Natural killer cell treated with Interleukin-12 subunit alpha and Interleukin-12 subunit beta and Interleukin-15 and Interleukin-18, amount 100 ng/mL, for 72 hours (primary cell): ENCODE results near the gene XCR1. TPM values are rescaled to one million over a fixed set of nuclear protein-coding genes. Genes with fewer than 3 reads are reported as not detected.

ENCODE experiments used
- ATAC-seq, 2 donors: fragments of 150-1000 bp; cut with Tn5 transposase in 1 of 2; sonication (Bioruptor Pico), chemical (Tn5 transposase) in 1 of 2; 2 replicates each; pipeline ENCODE4 v1.10.0; 2021
- DNase-seq: peaks from one replicate; pipeline ENCODE4 v3.0.0; 2022; ENCODE audit warnings: low spot score
- H3K27ac Mint-ChIP-seq, 2 donors: 1 replicate in 1 of 2; 2 replicates in 1 of 2; pipeline ENCODE4 v1.8.0; 2022; ENCODE audit warnings: mixed read lengths in 2 of 2, mild to moderate bottlenecking in 1 of 2, moderate library complexity in 1 of 2
- H3K27me3 Mint-ChIP-seq, 2 donors: 1 replicate in 1 of 2; 2 replicates in 1 of 2; pipeline ENCODE4 v1.8.0; 2022; ENCODE audit warnings: mixed read lengths in 2 of 2
- H3K36me3 Mint-ChIP-seq: one replicate; pipeline ENCODE4 v1.8.0; 2022; ENCODE audit warnings: mixed read lengths
- H3K4me1 Mint-ChIP-seq, 2 donors: 1 replicate in 1 of 2; 2 replicates in 1 of 2; pipeline ENCODE4 v1.8.0; 2022; ENCODE audit warnings: low read depth in 2 of 2, mixed read lengths in 2 of 2, mild to moderate bottlenecking in 1 of 2
- H3K4me3 Mint-ChIP-seq: one replicate; pipeline ENCODE4 v1.8.0; 2022; ENCODE audit warnings: mixed read lengths
- H3K9me3 Mint-ChIP-seq: 2 replicates; pipeline ENCODE4 v1.8.0; 2022; ENCODE audit warnings: mixed read lengths
- total RNA-seq, 2 donors: library from RNA; stranded (reverse); gene quantifications; one replicate each; pipeline ENCODE4 v1.2.3, GENCODE V29; 2022

XCR1 gene, protein sequence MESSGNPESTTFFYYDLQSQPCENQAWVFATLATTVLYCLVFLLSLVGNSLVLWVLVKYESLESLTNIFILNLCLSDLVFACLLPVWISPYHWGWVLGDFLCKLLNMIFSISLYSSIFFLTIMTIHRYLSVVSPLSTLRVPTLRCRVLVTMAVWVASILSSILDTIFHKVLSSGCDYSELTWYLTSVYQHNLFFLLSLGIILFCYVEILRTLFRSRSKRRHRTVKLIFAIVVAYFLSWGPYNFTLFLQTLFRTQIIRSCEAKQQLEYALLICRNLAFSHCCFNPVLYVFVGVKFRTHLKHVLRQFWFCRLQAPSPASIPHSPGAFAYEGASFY
- total RNA-seq = not detected

DNA sequence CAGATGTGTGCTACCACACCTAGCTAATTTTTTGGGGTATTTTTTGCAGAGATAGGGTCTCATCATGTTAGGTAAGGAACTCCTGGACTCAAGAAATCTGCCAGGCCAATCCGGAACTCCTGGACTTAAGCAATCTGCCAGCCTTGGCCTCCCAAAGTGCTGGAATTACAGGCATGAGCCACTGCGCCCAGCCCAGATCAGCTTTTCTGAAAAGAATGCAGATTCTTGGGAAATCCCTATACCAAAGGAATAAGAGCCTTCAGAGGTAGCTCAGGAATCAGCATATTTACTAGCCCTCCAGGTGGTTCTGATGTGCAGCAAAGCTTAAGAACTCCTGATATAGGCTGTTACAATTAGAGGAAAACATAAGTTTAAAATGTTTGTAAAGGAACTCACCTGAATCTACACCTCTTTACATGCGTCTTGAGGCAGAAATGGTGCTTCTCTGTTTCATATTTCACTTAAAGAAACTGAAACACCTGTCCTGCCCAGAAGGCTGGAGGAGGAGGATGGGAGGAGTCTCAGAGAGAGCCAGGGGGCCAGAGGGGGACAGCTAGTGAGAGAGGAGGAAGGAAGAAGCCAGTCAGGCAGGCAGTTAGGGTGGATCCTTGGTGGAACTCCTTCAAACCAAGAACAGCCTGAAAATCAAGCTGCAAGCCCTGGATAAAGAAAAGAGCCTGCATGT lies at the start of gene XCR1:
TSS of gene XCR1 (minus strand) at position 463 of the 685 bp plus-strand sequence. CDS start 5,536 bp downstream, outside the sequence.
- H3K4me3 Mint-ChIP-seq = no peak within 1 kb of the TSS
- peaks cover 5% of the 10 kb centered on the region for H3K36me3 Mint-ChIP-seq
- peaks cover 5 to 11% of the 10 kb centered on the region in 2 donors for H3K27me3 Mint-ChIP-seq
- DNase-seq (no peak), ATAC-seq (no peak)
- H3K9me3 Mint-ChIP-seq = peaks cover 4% of the 10 kb centered on the region
- peaks cover 0 to 4% of the 10 kb centered on the region in 2 donors for H3K4me1 Mint-ChIP-seq
- no peak within 1 kb of the TSS for H3K27ac Mint-ChIP-seq

DNA sequence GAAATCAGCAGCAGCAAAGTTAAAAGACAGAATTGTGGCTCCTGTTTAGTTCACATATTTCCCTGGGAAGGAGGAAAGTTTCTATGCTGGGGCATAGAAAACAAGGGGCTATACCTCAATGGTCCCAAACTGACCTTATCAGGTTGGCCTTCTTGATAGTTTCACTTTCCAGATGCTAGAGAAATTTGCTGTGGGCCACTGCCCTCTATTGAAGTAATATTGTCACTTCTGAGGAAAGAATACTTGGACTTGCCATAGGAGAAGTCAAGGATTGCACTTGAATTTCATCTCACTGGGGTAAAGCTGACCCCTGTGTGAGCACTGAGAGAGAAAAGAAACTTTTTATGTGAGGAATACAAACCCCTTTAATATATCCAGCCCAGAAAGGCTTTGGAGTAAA lies 49.3 kb upstream of the XCR1 start:
- Mint-ChIP-seq H3K27me3 (no peaks in the 10 kb centered on the region), H3K4me1 (peaks cover 25% of the 10 kb centered on the region in 2 donors), H3K9me3 (no peaks in the 10 kb centered on the region), H3K27ac (peak overlapping the region in 1 of 2 donors; percentile 23), H3K36me3 (peaks cover 2% of the 10 kb centered on the region), H3K4me3 (no peak overlapping the region)
- no peak for DNase-seq
- no peak for ATAC-seq

DNA sequence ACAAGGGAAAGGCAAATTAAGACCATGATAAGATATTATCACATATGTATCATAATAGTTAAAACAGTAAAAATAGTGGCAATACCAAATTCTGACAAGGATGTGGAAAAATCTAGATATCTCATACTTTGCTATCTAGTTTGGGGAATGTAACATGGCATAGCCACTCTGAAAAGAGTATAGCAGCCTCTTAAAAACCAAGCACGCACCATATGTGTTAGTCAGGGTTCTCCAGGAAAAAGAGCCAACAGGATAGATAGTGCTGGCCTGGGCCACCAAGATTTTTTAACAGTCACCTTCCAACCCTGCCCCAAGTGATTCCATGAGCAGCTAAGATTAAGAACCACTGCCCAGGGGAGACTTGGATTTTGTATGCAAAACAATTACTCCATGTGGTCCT lies 48.5 kb upstream of the XCR1 start:
- peaks cover 30 to 32% of the 10 kb centered on the region in 2 donors for H3K4me1 Mint-ChIP-seq
- no peak overlapping the region for H3K4me3 Mint-ChIP-seq
- H3K27me3 Mint-ChIP-seq = no peaks in the 10 kb centered on the region
- H3K27ac Mint-ChIP-seq = peak overlapping the region in 1 of 2 donors; percentile 23
- H3K36me3 Mint-ChIP-seq = peaks cover 10% of the 10 kb centered on the region
- DNase-seq = no peak
- H3K9me3 Mint-ChIP-seq = peaks cover 2% of the 10 kb centered on the region
- no peak for ATAC-seq

DNA sequence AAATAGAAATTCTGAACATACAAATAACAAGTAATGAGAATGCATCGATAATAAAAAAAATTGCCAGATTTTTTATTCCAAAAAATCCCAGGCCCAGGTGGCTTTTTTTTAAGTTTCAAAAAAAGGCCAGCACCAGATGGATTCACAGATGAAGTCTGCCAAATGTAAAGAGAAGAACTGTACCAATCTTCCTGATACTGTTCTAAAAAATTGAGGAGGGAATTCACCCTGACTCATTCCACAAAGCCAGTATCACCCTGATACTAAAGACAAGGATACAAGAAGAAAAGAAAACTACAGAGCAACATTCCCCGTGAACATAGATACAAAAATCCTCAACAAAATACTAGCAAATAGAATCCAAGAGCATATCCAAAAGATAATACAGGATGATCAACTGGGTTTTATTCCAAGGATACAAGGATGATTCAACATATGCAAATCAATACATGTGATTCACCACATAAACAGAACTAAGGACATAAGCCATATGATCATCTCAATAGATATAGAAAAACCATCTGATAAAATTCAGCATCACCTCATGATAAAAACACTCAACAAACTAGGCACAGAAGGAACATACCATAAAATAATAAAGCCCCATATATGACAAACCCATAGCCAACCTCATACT lies 44.1 kb upstream of the XCR1 start:
- Mint-ChIP-seq H3K27ac (peak overlapping the region; percentile 49 to 63), H3K27me3 (no peaks in the 10 kb centered on the region), H3K36me3 (peaks cover 16% of the 10 kb centered on the region), H3K4me3 (peak overlapping the region; percentile 71), H3K4me1 (peaks cover 38 to 53% of the 10 kb centered on the region in 2 donors), H3K9me3 (peaks cover 4% of the 10 kb centered on the region)
- ATAC-seq (no peak), DNase-seq (no peak)

DNA sequence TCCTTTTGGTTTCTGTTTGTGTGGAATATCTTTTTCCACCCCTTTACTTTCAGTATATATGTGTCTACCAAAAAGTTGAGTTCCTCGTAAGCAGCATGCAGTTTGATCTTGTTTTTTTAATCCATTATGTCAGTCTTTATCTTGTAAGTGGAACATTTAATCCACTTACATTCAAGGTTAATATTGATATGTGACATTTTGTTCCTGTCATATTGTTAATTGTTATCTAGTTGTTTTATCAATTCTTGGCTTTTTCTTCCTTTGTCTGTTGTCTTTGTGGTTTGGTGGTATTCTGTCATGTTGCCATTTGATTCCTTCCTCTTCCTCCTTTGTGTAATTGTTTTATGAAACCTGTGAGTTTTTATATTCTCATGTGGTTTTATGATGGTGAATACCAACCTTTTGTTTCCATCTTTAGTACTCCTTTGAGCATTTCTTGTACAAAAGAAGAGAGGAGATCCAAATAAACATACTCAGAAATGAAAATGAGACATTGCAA lies 43.4 kb upstream of the XCR1 start:
- Mint-ChIP-seq H3K9me3 (peaks cover 4% of the 10 kb centered on the region), H3K27ac (peak overlapping the region; percentile 49 to 63), H3K27me3 (peaks cover 0 to 1% of the 10 kb centered on the region in 2 donors), H3K4me1 (peaks cover 38 to 53% of the 10 kb centered on the region in 2 donors), H3K36me3 (peaks cover 16% of the 10 kb centered on the region), H3K4me3 (peak overlapping the region; percentile 71)
- DNase-seq (no peak), ATAC-seq (peak in 1 of 2 donors; percentile 52)

DNA sequence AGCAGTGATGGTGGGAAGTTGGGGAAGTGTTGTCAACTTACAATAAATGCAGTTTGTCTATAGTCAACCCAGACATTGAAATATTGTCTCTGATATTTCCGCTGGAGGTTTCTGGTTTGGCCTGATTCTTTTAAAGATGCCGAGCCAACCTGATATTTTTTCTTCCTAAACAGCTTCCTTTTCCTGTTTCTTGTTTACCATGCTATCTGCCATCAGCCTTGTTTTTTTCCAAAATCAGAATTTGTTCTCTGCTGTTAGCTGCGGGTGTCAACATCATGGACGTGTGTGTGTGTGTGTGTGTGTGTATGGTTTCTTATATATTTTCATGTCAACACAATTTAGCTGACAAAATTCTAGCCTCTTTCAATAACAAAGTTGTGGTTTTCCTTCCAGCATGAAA lies 41.2 kb upstream of the XCR1 start:
- Mint-ChIP-seq H3K27me3 (peaks cover 0 to 2% of the 10 kb centered on the region in 2 donors), H3K4me1 (peaks cover 38 to 53% of the 10 kb centered on the region in 2 donors), H3K36me3 (peaks cover 16% of the 10 kb centered on the region), H3K27ac (peak overlapping the region; percentile 49 to 63), H3K9me3 (peaks cover 4% of the 10 kb centered on the region), H3K4me3 (peak overlapping the region; percentile 67)
- ATAC-seq = no peak
- DNase-seq = no peak

DNA sequence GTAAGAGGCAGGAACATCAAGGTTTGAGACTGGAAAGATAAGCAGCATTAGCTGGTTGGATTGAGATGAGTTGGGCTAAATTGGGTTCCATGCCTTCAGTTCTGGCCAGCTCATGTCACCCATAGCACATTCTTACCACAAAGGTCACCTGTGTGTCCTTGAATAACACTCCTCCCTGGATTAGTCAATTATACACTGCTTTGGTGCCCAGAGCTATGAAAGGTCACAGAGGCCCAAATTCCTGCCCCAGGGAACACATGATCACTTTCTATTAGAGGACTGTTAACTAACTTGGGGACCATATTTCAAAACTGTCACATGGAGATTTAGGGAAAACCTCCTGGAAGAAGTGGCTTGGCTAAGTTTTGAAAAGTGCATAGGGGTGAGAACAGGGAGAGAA lies 40.1 kb upstream of the XCR1 start:
- Mint-ChIP-seq H3K4me1 (peaks cover 38 to 53% of the 10 kb centered on the region in 2 donors), H3K36me3 (peaks cover 16% of the 10 kb centered on the region), H3K4me3 (peak overlapping the region; percentile 67), H3K27me3 (peaks cover 0 to 2% of the 10 kb centered on the region in 2 donors), H3K9me3 (peaks cover 4% of the 10 kb centered on the region), H3K27ac (peak overlapping the region; percentile 49 to 63)
- DNase-seq (no peak), ATAC-seq (no peak)

DNA sequence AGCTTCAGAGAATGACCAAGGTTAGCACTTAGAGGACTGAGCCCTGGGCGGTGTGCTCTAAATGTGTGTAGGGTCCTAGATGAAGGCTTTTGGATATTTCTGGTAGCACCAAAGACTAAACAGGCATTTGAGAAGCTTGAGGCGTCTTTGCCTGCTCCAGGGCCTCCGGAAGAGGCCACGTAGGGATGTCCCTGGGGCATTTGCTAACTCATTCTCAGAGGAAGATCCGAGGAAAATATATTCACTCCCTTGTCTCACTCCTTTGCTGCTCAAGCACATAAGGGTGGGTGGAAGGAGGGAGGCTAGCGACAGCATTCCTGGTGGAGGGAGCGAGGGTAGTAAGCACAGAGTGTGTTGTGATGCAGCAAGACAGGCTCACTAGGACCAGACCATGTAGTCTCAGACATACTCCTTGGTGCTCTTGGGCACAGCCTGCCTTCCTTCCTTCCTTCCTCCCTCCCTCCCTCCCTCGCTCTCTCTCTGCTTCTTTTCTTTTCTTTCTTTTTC lies 38.5 kb upstream of the XCR1 start:
- no peak overlapping the region for H3K27ac Mint-ChIP-seq
- H3K9me3 Mint-ChIP-seq = peaks cover 1% of the 10 kb centered on the region
- DNase-seq = no peak
- H3K36me3 Mint-ChIP-seq = peaks cover 7% of the 10 kb centered on the region
- H3K4me1 Mint-ChIP-seq = peaks cover 29 to 43% of the 10 kb centered on the region in 2 donors
- ATAC-seq = no peak
- peaks cover 0 to 4% of the 10 kb centered on the region in 2 donors for H3K27me3 Mint-ChIP-seq
- H3K4me3 Mint-ChIP-seq = no peak overlapping the region

DNA sequence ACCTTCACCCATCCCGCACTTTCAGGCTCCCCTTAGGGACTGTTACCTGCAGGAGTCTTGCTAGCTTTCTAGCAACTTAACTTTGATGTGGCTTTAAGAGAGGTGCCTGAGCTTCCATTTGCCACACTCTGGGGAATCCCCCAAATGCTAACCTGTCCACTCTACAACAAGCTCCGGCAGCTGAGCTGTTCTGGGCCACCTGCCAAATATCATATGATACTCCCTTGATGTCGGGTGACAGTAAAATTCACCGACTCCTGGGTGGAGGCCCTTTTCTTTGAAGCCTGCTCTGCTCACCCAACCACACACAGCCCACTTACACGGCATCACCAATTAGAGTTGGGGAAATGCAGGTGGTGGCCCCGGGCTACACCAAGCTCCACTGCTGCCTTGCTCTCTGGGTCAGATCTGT lies 38.0 kb upstream of the XCR1 start:
- ATAC-seq (peak; percentile 52 to 67), DNase-seq (no peak)
- Mint-ChIP-seq H3K9me3 (no peaks in the 10 kb centered on the region), H3K36me3 (peaks cover 4% of the 10 kb centered on the region), H3K4me3 (no peak overlapping the region), H3K27ac (no peak overlapping the region), H3K4me1 (peaks cover 24 to 38% of the 10 kb centered on the region in 2 donors), H3K27me3 (peaks cover 0 to 4% of the 10 kb centered on the region in 2 donors)

DNA sequence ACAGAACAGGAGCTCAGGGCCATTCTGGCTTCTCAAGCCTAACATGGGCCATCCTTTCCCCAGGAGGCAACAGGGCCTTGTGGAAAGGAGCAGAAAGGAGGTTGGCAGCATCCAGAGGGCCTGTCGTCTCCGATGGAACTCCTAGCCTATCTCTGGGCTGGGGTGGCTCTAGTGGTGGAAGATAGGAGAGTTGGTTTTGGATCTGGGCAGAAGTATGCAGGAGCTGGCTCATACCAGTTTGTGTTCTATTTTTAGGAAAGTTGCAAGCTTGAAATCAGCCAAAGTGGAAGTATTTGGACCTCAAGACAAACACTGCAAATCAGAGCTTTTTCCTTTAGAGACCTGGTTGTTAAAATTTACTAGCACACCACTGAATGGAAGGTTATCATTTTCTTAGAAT lies 35.4 kb upstream of the XCR1 start:
- no peak for ATAC-seq

DNA sequence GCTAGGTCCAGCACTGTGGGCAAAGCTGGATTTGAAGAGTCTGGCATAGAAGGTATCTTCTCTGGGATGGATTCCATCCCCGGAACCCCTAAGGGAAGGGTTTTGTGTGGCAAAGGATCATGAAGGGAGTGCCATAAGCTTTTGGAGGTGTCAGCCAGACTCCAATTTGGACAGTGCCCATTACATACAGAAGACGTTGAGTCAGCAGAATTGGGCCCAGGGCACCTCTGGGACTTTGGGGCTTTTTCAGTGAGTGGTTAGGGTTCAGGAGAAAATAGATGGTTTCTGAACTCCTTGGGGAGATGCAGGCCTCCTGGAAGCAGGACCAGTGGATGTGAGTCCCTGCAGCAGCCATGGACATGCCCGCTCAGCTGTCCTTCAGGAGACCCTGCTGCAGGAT lies 34.6 kb upstream of the XCR1 start:
- no peak for ATAC-seq
- Mint-ChIP-seq H3K27ac (no peak overlapping the region), H3K36me3 (peaks cover 2% of the 10 kb centered on the region), H3K4me1 (peaks cover 1 to 4% of the 10 kb centered on the region in 2 donors), H3K9me3 (no peaks in the 10 kb centered on the region), H3K27me3 (peaks cover 7 to 14% of the 10 kb centered on the region in 2 donors), H3K4me3 (no peak overlapping the region)
- no peak for DNase-seq

More for the DNA sequence above, 35.4 kb upstream of the XCR1 start:
- DNase-seq = no peak
- peaks cover 4% of the 10 kb centered on the region for H3K36me3 Mint-ChIP-seq
- peak overlapping the region in 1 of 2 donors; percentile 1 for H3K27ac Mint-ChIP-seq
- no peaks in the 10 kb centered on the region for H3K9me3 Mint-ChIP-seq
- peaks cover 7 to 12% of the 10 kb centered on the region in 2 donors for H3K4me1 Mint-ChIP-seq
- peaks cover 5 to 9% of the 10 kb centered on the region in 2 donors for H3K27me3 Mint-ChIP-seq
- H3K4me3 Mint-ChIP-seq = no peak overlapping the region

DNA sequence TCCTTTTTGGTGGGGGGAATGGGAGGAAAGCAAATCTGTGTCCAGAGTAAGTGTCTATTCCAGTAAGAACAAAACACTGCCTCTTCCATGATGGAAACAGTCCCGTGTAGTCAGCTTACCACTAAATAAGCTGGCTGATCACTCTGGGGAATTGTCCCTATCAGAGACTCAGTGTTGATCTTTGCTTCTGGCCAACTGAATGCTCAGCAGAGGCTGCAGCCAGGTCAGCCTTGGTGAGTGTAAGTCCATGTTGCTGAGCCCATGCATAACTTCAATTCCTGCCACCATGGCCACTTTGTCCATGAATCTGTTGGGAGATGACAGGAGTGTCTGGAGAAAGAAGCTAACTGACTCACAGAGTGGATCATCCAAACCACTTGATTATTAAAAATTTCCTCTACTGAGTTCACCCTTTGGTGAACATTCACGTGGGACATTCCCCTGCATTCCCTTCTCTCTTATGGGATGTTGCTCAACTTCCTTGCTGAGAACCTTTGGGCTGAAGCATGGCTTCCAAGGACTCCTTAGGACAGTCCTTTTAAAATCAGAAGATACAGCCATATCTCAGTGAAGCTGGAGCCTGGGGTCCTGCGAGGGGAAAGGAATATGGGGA lies 33.9 kb upstream of the XCR1 start:
- H3K9me3 Mint-ChIP-seq = no peaks in the 10 kb centered on the region
- no peak overlapping the region for H3K4me3 Mint-ChIP-seq
- no peaks in the 10 kb centered on the region for H3K36me3 Mint-ChIP-seq
- ATAC-seq (no peak), DNase-seq (no peak)
- H3K4me1 Mint-ChIP-seq = no peaks in the 10 kb centered on the region
- H3K27ac Mint-ChIP-seq = no peak overlapping the region
- peaks cover 7 to 14% of the 10 kb centered on the region in 2 donors for H3K27me3 Mint-ChIP-seq

DNA sequence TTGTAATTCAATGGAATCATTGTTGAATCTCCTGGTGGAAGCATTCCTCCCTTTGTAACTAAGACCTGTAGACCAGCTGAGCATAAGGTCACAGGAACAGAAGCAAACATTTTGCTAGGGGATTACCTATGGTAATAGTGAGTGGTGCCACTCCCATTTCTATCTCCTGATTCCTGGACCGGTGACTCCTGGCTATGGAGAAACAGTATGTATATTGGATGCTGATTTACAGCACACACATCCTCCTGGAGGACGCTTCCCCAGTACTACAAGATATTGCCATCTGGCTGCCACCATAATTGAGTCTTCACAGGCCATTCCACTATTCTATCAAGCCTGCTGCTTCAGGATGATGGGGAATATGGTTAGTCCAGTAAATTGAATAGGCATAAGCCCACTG lies 33.3 kb upstream of the XCR1 start:
- ATAC-seq (no peak), DNase-seq (no peak)
- Mint-ChIP-seq H3K36me3 (no peaks in the 10 kb centered on the region), H3K4me3 (no peak overlapping the region), H3K9me3 (no peaks in the 10 kb centered on the region), H3K27me3 (peaks cover 7 to 15% of the 10 kb centered on the region in 2 donors), H3K27ac (no peak overlapping the region), H3K4me1 (peaks cover 0 to 2% of the 10 kb centered on the region in 2 donors)
